ENCODE measurements around the gene NFATC2. TPM values are rescaled to one million over a fixed set of nuclear protein-coding genes. Genes with fewer than 3 reads are reported as not detected.

The NFATC2 gene
- total RNA-seq, 1 experiment from 2014 or later = 32.3 TPM

DNA sequence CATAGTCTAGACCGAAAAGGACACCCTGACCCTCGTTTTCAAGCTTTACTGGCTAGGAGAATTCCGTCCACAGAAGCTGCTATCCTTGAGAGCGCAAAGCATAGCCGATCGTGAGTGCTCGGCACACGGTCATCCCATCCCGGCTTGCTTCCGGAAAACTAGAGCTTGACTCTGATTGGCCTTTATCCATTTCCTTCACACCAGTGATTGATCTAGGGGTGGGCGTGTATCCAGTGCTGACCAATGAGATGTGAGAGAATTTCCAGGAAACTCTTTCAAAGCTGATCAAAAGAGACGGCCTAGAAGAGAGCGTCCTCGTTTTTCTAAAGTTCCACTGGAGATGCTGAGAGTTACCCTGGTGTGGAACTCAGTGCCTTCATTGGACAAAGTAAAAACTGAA lies 41.0 kb upstream of the NFATC2 start:
- H3K4me1 ChIP-seq (ENCODE audit: low read length) = peaks cover 39% of the 10 kb centered on the region
- no peaks in the 10 kb centered on the region for H3K9me2 ChIP-seq (replicated peaks; ENCODE audit: insufficient read depth, low read length)
- H3K36me3 ChIP-seq (ENCODE audit: insufficient read depth, low read length) = no peaks in the 10 kb centered on the region
- no peak overlapping the region for H3K9ac ChIP-seq (ENCODE audit: low read length)
- H3K4me2 ChIP-seq (ENCODE audit: low read depth, low read length, poor library complexity, severe bottlenecking) = no peak overlapping the region
- no peaks in the 10 kb centered on the region for H3K9me3 ChIP-seq (ENCODE audit: low read length)
- no peak for DNase-seq
- H3K79me2 ChIP-seq (ENCODE audit: low read length) = no peaks in the 10 kb centered on the region
- no peaks in the 10 kb centered on the region for H3K27me3 ChIP-seq (ENCODE audit: low read length)
- H3K4me3 ChIP-seq (ENCODE audit: low read length) = no peak overlapping the region
- H3K27ac ChIP-seq (ENCODE audit: low read length) = no peak overlapping the region
- no peaks in the 10 kb centered on the region for H4K20me1 ChIP-seq (ENCODE audit: insufficient read depth, low read depth, low read length)
- no peak overlapping the region for H2AFZ ChIP-seq (ENCODE audit: low read length)

DNA sequence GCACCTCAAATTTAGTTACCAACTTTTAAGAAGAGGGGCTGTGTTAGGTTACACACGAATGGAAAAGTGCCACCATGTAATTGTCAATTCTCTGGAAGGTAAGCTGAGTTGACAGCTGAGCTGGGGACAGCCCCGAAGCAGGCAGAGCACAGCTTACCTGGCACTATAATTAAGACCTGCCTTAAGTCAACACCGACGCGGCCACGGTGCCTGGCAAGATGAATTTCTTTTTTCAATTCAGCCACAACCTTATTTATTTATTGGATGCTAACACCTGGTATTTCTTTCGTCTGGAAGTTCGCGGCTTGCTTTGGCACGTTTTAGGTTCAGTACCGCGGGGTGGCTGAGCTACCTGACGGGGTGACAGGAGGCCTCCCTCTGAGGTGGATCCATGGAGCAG lies 40.6 kb upstream of the NFATC2 start:
- no peak overlapping the region for H2AFZ ChIP-seq (ENCODE audit: low read length)
- no peak overlapping the region for H3K27ac ChIP-seq (ENCODE audit: low read length)
- H4K20me1 ChIP-seq (ENCODE audit: insufficient read depth, low read depth, low read length) = no peaks in the 10 kb centered on the region
- no peaks in the 10 kb centered on the region for H3K36me3 ChIP-seq (ENCODE audit: insufficient read depth, low read length)
- no peak for DNase-seq
- H3K4me2 ChIP-seq (ENCODE audit: low read depth, low read length, poor library complexity, severe bottlenecking) = no peak overlapping the region
- H3K4me1 ChIP-seq (ENCODE audit: low read length) = peaks cover 39% of the 10 kb centered on the region
- no peaks in the 10 kb centered on the region for H3K27me3 ChIP-seq (ENCODE audit: low read length)
- no peak overlapping the region for H3K9ac ChIP-seq (ENCODE audit: low read length)
- no peaks in the 10 kb centered on the region for H3K9me3 ChIP-seq (ENCODE audit: low read length)
- no peak overlapping the region for H3K4me3 ChIP-seq (ENCODE audit: low read length)
- H3K79me2 ChIP-seq (ENCODE audit: low read length) = no peaks in the 10 kb centered on the region
- H3K9me2 ChIP-seq (replicated peaks; ENCODE audit: insufficient read depth, low read length) = no peaks in the 10 kb centered on the region

DNA sequence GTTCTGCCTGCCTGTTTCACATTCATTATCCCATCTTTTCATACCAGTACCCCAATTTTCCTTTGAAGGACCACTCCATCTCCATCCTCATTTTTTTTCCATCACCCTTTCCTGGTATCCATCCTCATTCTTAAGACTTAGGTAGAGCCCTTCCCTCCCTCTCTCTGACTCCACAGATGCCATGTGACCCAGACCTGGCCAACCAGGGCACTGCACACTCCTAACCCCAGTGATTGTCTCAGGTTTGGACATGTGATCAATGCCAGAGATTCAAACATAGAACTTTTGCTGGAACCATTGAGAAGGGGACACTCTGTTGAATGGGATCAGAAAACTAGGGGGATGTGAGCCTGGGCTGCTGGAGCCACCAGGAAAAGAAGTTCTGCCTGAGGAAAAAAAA lies 39.1 kb upstream of the NFATC2 start:
- Histone ChIP-seq H3K9ac (ENCODE audit: low read length) (no peak overlapping the region), H3K4me2 (ENCODE audit: low read depth, low read length, poor library complexity, severe bottlenecking) (no peak overlapping the region), H4K20me1 (ENCODE audit: insufficient read depth, low read depth, low read length) (no peaks in the 10 kb centered on the region), H3K27ac (ENCODE audit: low read length) (no peak overlapping the region), H3K4me3 (ENCODE audit: low read length) (no peak overlapping the region), H3K79me2 (ENCODE audit: low read length) (no peaks in the 10 kb centered on the region), H3K36me3 (ENCODE audit: insufficient read depth, low read length) (no peaks in the 10 kb centered on the region), H3K4me1 (ENCODE audit: low read length) (peaks cover 26% of the 10 kb centered on the region), H3K27me3 (ENCODE audit: low read length) (no peaks in the 10 kb centered on the region), H3K9me2 (replicated peaks; ENCODE audit: insufficient read depth, low read length) (no peaks in the 10 kb centered on the region), H2AFZ (ENCODE audit: low read length) (no peak overlapping the region), H3K9me3 (ENCODE audit: low read length) (no peaks in the 10 kb centered on the region)
- DNase-seq = no peak

DNA sequence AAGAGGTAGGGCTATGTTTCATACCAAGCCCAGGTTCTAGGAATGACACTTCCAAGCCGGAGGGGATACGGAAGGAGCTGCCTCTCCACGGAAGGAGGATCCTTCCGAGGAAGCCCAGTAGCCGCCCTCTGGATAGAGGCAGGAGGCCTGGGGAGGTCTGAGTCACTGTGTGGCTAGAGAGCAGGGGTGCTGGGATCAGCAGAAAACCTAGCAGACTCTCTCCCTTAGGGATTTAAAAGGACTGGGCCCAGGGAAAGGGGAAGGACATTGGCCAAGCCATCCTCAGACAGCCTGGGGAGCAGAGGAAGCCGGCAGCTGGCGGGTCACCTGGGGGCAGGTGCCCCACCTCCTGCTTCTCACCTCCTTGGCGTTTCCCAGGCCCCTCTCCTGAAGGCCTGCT lies 36.6 kb upstream of the NFATC2 start:
- Histone ChIP-seq H3K9me2 (replicated peaks; ENCODE audit: insufficient read depth, low read length) (no peaks in the 10 kb centered on the region), H3K4me1 (ENCODE audit: low read length) (peaks cover 13% of the 10 kb centered on the region), H2AFZ (ENCODE audit: low read length) (no peak overlapping the region), H3K4me2 (ENCODE audit: low read depth, low read length, poor library complexity, severe bottlenecking) (no peak overlapping the region), H4K20me1 (ENCODE audit: insufficient read depth, low read depth, low read length) (no peaks in the 10 kb centered on the region), H3K9me3 (ENCODE audit: low read length) (no peaks in the 10 kb centered on the region), H3K79me2 (ENCODE audit: low read length) (no peaks in the 10 kb centered on the region), H3K9ac (ENCODE audit: low read length) (no peak overlapping the region), H3K27me3 (ENCODE audit: low read length) (no peaks in the 10 kb centered on the region), H3K4me3 (ENCODE audit: low read length) (no peak overlapping the region), H3K36me3 (ENCODE audit: insufficient read depth, low read length) (no peaks in the 10 kb centered on the region), H3K27ac (ENCODE audit: low read length) (no peak overlapping the region)
- DNase-seq = no peak

DNA sequence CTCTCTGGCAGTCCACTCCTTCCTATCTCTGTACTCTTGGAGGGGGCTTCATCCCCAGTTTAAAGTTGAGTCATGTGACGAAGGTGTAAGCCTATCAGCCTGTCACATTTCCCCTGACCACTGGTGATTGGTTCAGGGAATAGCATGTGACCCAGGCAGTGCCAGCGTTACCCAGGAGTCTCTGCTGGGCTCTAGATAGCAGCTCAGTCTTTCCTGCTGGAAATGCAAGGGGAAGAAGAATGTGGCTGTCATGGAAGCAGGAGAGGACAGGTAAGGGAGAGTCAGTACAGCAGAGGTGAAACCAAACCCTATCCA lies 35.6 kb upstream of the NFATC2 start:
- DNase-seq = no peak
- Histone ChIP-seq H2AFZ (ENCODE audit: low read length) (no peak overlapping the region), H3K4me1 (ENCODE audit: low read length) (peaks cover 13% of the 10 kb centered on the region), H3K79me2 (ENCODE audit: low read length) (no peaks in the 10 kb centered on the region), H3K9me3 (ENCODE audit: low read length) (no peaks in the 10 kb centered on the region), H3K9me2 (replicated peaks; ENCODE audit: insufficient read depth, low read length) (no peaks in the 10 kb centered on the region), H3K27ac (ENCODE audit: low read length) (no peak overlapping the region), H4K20me1 (ENCODE audit: insufficient read depth, low read depth, low read length) (no peaks in the 10 kb centered on the region), H3K27me3 (ENCODE audit: low read length) (no peaks in the 10 kb centered on the region), H3K36me3 (ENCODE audit: insufficient read depth, low read length) (no peaks in the 10 kb centered on the region), H3K4me3 (ENCODE audit: low read length) (no peak overlapping the region), H3K9ac (ENCODE audit: low read length) (no peak overlapping the region), H3K4me2 (ENCODE audit: low read depth, low read length, poor library complexity, severe bottlenecking) (no peak overlapping the region)

DNA sequence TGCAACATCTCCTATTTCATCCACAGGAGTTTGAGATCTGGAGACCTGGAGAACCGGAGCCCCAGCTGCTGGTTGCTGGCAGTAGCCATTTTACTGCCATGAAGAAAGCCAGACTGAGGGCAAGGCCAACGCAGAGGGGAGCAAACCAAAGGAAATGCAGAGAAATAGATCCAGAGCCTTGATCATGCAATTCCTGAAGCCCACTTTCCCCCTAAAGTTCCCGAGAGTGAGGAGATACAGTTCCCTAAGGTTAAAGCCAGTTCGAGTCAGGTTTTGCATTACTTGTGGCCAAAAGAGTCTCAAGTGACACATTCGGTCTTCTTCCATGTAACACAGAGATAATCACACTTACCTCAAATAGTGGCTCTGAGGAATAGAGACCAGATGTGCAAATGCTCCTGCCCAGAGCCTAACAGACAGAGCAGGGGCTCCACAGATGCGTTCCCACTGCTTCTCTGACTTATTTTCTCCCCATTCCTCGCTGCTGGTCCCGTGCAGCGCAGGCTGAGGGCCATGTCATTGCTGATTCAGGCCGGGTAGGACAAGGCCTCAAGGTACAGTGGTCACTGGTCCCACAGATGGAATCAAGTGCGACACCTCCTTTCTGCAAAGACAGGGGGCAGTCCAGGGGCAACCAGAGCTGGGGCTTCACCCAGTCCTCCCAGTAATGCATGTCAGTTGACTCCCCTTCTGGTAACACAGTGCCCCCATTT lies 35.1 kb upstream of the NFATC2 start:
- Histone ChIP-seq H3K4me1 (ENCODE audit: low read length) (peaks cover 13% of the 10 kb centered on the region), H3K9me3 (ENCODE audit: low read length) (no peaks in the 10 kb centered on the region), H3K79me2 (ENCODE audit: low read length) (no peaks in the 10 kb centered on the region), H3K9me2 (replicated peaks; ENCODE audit: insufficient read depth, low read length) (no peaks in the 10 kb centered on the region), H3K4me3 (ENCODE audit: low read length) (no peak overlapping the region), H2AFZ (ENCODE audit: low read length) (no peak overlapping the region), H3K27me3 (ENCODE audit: low read length) (no peaks in the 10 kb centered on the region), H3K36me3 (ENCODE audit: insufficient read depth, low read length) (no peaks in the 10 kb centered on the region), H3K27ac (ENCODE audit: low read length) (no peak overlapping the region), H4K20me1 (ENCODE audit: insufficient read depth, low read depth, low read length) (no peaks in the 10 kb centered on the region), H3K4me2 (ENCODE audit: low read depth, low read length, poor library complexity, severe bottlenecking) (no peak overlapping the region), H3K9ac (ENCODE audit: low read length) (no peak overlapping the region)
- DNase-seq = no peak

DNA sequence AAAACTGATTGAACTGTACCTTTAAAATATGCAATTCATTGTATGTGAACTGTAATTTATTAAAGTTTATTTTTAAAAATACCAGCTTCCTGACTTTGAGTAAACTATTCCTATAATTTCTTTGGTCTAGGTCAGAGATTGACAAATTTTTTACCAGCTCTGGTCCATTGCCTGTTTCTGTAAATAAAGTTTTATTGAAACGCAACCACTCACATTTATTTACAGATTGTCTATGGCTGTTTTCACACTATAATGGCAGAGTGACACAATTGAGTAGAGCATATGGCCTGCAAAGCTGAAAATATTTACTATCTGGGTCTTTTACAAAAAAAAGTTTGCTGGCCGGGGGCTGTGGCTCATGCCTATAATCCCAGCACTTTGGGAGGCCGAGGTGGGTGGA lies 33.0 kb upstream of the NFATC2 start:
- no peak for DNase-seq
- H3K4me2 ChIP-seq (ENCODE audit: low read depth, low read length, poor library complexity, severe bottlenecking) = no peak overlapping the region
- no peaks in the 10 kb centered on the region for H3K27me3 ChIP-seq (ENCODE audit: low read length)
- H3K4me1 ChIP-seq (ENCODE audit: low read length) = peaks cover under 1% of the 10 kb centered on the region
- no peaks in the 10 kb centered on the region for H3K79me2 ChIP-seq (ENCODE audit: low read length)
- no peaks in the 10 kb centered on the region for H3K36me3 ChIP-seq (ENCODE audit: insufficient read depth, low read length)
- no peaks in the 10 kb centered on the region for H4K20me1 ChIP-seq (ENCODE audit: insufficient read depth, low read depth, low read length)
- no peak overlapping the region for H3K27ac ChIP-seq (ENCODE audit: low read length)
- H3K4me3 ChIP-seq (ENCODE audit: low read length) = no peak overlapping the region
- no peak overlapping the region for H3K9ac ChIP-seq (ENCODE audit: low read length)
- H2AFZ ChIP-seq (ENCODE audit: low read length) = no peak overlapping the region
- H3K9me3 ChIP-seq (ENCODE audit: low read length) = no peaks in the 10 kb centered on the region
- no peaks in the 10 kb centered on the region for H3K9me2 ChIP-seq (replicated peaks; ENCODE audit: insufficient read depth, low read length)

DNA sequence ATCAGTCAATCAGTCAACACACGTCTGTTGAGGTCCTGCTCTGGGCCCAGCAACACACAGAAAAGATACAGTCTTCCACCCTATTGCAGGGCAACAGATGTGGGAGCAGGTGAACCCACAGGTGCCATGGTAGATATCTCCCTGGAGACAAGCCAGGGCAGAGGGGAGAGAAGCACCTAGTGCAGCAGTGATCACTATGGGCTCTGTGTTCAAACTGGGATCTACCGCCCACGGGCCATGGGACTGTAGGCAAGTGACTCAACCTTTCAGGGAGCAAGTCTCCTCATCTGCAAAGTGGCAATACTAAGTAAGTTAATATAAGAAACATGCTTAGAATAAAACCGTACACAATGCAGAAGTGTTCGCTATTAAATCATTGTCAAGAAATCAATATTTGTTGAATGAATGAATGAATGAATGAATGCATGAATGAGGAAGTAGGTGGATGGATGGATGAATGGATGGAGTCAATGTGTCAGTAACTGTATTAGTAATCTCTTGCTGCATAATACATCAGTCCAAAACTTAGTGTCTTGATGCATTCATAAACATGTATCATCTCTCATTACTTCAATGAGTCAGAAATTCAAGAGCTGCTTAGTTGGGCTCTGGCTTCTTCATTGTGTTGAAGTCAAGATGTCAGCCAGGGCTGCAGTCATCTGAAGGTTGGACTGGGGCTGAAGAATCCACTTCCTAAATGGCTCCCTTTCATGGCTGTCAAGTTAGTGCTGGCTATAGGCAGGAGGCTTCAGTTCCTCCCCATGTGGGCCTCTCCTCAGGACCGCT lies 31.9 kb upstream of the NFATC2 start:
- no peak overlapping the region for H3K27ac ChIP-seq (ENCODE audit: low read length)
- H4K20me1 ChIP-seq (ENCODE audit: insufficient read depth, low read depth, low read length) = no peaks in the 10 kb centered on the region
- H3K9me3 ChIP-seq (ENCODE audit: low read length) = no peaks in the 10 kb centered on the region
- H2AFZ ChIP-seq (ENCODE audit: low read length) = no peak overlapping the region
- no peaks in the 10 kb centered on the region for H3K9me2 ChIP-seq (replicated peaks; ENCODE audit: insufficient read depth, low read length)
- no peaks in the 10 kb centered on the region for H3K79me2 ChIP-seq (ENCODE audit: low read length)
- no peak for DNase-seq
- no peak overlapping the region for H3K4me3 ChIP-seq (ENCODE audit: low read length)
- H3K4me1 ChIP-seq (ENCODE audit: low read length) = no peaks in the 10 kb centered on the region
- no peak overlapping the region for H3K9ac ChIP-seq (ENCODE audit: low read length)
- H3K27me3 ChIP-seq (ENCODE audit: low read length) = no peaks in the 10 kb centered on the region
- no peaks in the 10 kb centered on the region for H3K36me3 ChIP-seq (ENCODE audit: insufficient read depth, low read length)
- H3K4me2 ChIP-seq (ENCODE audit: low read depth, low read length, poor library complexity, severe bottlenecking) = no peak overlapping the region
